Progenitor cell of endocrine pancreas (in vitro differentiated cells): ENCODE data around the gene PLCL1. TPM values are rescaled to one million over a fixed set of nuclear protein-coding genes. Genes with fewer than 3 reads are reported as not detected.

Experiments used
- DNase-seq: peaks from one replicate; pipeline ENCODE4 v3.0.0; 2021; ENCODE audit warnings: low spot score; ENCODE audit not compliant: unreplicated experiment
- H3K27ac Mint-ChIP-seq: 2 replicates; pipeline ENCODE4 v1.8.0; 2021; ENCODE audit warnings: mild to moderate bottlenecking, moderate library complexity, mixed read lengths
- H3K27me3 Mint-ChIP-seq: 2 replicates; pipeline ENCODE4 v1.8.0; 2021; ENCODE audit warnings: mixed read lengths
- H3K36me3 Mint-ChIP-seq: 2 replicates; pipeline ENCODE4 v1.8.0; 2022; ENCODE audit warnings: mixed read lengths; ENCODE audit not compliant: insufficient read depth
- H3K4me1 Mint-ChIP-seq: 2 replicates; pipeline ENCODE4 v1.8.0; 2021; ENCODE audit warnings: low read depth, mixed read lengths
- H3K4me3 Mint-ChIP-seq: 2 replicates; pipeline ENCODE4 v1.8.0; 2021; ENCODE audit warnings: low read depth, mild to moderate bottlenecking, moderate library complexity, mixed read lengths
- H3K9me3 Mint-ChIP-seq: 2 replicates; pipeline ENCODE4 v1.8.0; 2021; ENCODE audit warnings: low read depth, mixed read lengths
- total RNA-seq: library from RNA; stranded (reverse); gene quantifications from 2 replicates; pipeline ENCODE4 v1.2.1, GENCODE V29; 2021
- TF ChIP-seq, protein P1 (sequence below): fragments of 200-600 bp; sonication (generic); IDR thresholded peaks from one replicate; pipeline ENCODE4 v1.5.0; 2021; ENCODE audit warnings: antibody characterized with exemption, mild to moderate bottlenecking; ENCODE audit not compliant: unreplicated experiment

Gene PLCL1
- total RNA-seq, 1 donor from 2014 or later, result 48.3 TPM

DNA sequence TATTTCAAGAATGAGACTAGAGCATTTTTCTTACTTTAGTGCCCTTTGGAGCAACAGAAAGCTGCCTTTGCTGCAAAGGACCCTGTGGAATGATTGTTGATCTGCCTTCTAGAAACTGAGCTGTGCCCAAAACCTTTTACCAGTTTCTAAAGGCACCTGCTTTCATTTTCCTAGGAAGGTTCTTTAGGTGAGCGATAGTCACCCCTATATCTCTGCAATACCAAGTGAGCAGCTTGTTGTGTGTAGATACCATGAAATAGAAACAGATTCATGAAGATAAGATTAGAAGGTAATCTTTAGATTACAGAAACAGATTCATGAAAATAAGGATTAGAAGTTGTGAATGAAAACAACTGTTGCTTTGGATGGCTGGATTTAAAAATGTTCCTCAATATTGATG is 202.3 kb downstream of the PLCL1 start:
- no peaks in the 10 kb centered on the region for H3K27me3 Mint-ChIP-seq
- no peak for DNase-seq
- H3K9me3 Mint-ChIP-seq, result peaks cover 29% of the 10 kb centered on the region
- TF ChIP-seq, protein P1, sequence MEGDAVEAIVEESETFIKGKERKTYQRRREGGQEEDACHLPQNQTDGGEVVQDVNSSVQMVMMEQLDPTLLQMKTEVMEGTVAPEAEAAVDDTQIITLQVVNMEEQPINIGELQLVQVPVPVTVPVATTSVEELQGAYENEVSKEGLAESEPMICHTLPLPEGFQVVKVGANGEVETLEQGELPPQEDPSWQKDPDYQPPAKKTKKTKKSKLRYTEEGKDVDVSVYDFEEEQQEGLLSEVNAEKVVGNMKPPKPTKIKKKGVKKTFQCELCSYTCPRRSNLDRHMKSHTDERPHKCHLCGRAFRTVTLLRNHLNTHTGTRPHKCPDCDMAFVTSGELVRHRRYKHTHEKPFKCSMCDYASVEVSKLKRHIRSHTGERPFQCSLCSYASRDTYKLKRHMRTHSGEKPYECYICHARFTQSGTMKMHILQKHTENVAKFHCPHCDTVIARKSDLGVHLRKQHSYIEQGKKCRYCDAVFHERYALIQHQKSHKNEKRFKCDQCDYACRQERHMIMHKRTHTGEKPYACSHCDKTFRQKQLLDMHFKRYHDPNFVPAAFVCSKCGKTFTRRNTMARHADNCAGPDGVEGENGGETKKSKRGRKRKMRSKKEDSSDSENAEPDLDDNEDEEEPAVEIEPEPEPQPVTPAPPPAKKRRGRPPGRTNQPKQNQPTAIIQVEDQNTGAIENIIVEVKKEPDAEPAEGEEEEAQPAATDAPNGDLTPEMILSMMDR, result no peak
- peaks cover 21% of the 10 kb centered on the region for H3K36me3 Mint-ChIP-seq
- no peak overlapping the region for H3K27ac Mint-ChIP-seq
- H3K4me1 Mint-ChIP-seq, result peaks cover 27% of the 10 kb centered on the region
- H3K4me3 Mint-ChIP-seq, result no peak overlapping the region

DNA sequence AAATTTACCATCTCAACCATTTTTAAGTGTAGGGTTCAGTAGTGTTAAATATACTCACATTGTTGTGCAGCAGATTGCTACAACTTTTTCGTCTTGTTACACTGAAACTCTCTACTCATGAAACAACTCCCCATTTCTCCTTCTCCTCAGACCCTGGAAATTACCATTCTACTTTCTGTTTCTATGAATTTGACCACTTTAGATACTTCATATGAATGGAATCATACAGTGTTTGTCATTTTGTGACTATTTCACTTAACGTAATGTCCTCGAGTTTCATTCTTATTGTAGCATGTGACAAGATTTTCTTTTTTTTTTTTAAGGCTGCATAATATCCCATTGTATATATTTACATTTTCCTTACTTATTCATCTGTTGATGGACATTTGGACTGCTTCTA is 203.8 kb downstream of the PLCL1 start:
- H3K27ac Mint-ChIP-seq, result no peak overlapping the region
- no peak overlapping the region for H3K4me3 Mint-ChIP-seq
- H3K4me1 Mint-ChIP-seq, result peaks cover 27% of the 10 kb centered on the region
- H3K9me3 Mint-ChIP-seq, result peaks cover 32% of the 10 kb centered on the region
- no peaks in the 10 kb centered on the region for H3K27me3 Mint-ChIP-seq
- no peak for DNase-seq
- TF ChIP-seq, protein P1, result no peak
- peaks cover 21% of the 10 kb centered on the region for H3K36me3 Mint-ChIP-seq

DNA sequence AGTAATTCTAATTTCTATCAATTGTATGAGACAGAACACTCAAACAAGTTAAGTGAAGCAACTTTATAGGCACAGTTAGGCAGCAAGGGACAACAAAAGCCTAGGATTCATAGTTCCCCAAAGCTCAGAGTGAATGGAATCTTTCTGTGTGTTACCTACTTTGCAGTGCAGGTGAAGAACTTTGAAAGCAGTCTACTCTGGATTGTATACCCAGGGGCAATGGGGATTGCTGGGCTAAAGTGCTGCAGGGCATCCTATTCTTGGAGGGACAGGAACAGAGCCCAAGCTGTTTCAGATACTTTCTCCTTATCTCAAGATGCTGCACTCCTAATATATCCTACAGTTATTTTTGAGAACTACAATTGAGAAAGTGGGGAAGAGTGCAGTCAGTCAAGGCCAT is 207.6 kb downstream of the PLCL1 start:
- no peak overlapping the region for H3K4me3 Mint-ChIP-seq
- TF ChIP-seq, protein P1, result no peak
- H3K4me1 Mint-ChIP-seq, result peaks cover 7% of the 10 kb centered on the region
- peaks cover 32% of the 10 kb centered on the region for H3K9me3 Mint-ChIP-seq
- H3K36me3 Mint-ChIP-seq, result peaks cover 21% of the 10 kb centered on the region
- no peak overlapping the region for H3K27ac Mint-ChIP-seq
- DNase-seq, result no peak
- H3K27me3 Mint-ChIP-seq, result no peaks in the 10 kb centered on the region

DNA sequence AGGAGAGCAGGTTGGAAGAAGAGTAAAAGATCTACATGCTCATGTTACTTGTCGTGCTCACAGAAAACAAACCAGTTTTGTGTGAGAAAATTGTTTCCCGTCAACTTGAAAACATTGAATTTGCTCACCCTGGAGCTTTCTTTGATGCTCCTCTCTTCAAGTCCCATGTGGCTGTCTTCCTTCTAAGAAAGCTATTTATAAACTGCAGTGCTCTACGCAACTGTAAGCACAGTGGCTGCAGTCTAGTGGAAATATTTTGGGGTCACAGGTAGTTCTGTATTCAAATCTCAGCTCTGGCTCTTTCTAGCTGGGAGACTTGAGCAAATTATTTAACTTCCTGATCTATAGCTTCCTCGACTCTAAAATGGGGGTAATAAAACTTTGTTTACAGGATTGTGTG is 211.8 kb downstream of the PLCL1 start:
- Mint-ChIP-seq H3K27me3 (no peaks in the 10 kb centered on the region), H3K9me3 (peaks cover 25% of the 10 kb centered on the region), H3K4me1 (peaks cover 11% of the 10 kb centered on the region), H3K27ac (no peak overlapping the region), H3K4me3 (no peak overlapping the region), H3K36me3 (peaks cover 14% of the 10 kb centered on the region)
- DNase-seq, result no peak
- TF ChIP-seq, protein P1, result no peak

DNA sequence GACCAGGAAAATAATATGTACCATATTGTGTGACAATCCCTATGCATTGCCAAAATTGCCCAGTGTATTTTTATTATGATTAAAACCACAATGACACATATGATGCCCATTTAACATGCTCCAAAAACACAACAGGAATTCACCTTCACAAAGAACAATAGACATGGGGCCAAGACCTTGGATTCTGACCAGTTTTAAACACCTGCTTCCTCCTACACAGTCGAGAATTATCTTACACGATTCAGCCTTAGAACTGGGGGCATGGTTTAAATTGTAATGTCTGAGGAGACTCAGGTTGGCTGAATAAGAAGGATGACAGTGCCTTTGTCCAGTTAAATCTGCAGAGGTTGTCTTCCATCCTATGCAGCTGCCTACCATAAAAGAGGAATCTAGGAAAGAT is 212.7 kb downstream of the PLCL1 start:
- H3K4me3 Mint-ChIP-seq, result no peak overlapping the region
- H3K9me3 Mint-ChIP-seq, result peaks cover 26% of the 10 kb centered on the region
- peaks cover 15% of the 10 kb centered on the region for H3K4me1 Mint-ChIP-seq
- no peak overlapping the region for H3K27ac Mint-ChIP-seq
- no peak for DNase-seq
- TF ChIP-seq, protein P1, result no peak
- H3K36me3 Mint-ChIP-seq, result peaks cover 16% of the 10 kb centered on the region
- no peaks in the 10 kb centered on the region for H3K27me3 Mint-ChIP-seq
